Endothelial cell (in vitro differentiated cells): ENCODE results near the gene ALDH4A1. TPM values are rescaled to one million over a fixed set of nuclear protein-coding genes. Genes with fewer than 3 reads are reported as not detected.

Experiments used
- DNase-seq: peaks from one replicate; pipeline ENCODE4 v3.0.0; 2021; ENCODE audit warnings: low spot score
- H3K27ac Mint-ChIP-seq: one replicate; pipeline ENCODE4 v1.8.0; 2021; ENCODE audit warnings: mixed read lengths, inconsistent platforms; ENCODE audit not compliant: unreplicated experiment
- H3K27me3 Mint-ChIP-seq: one replicate; pipeline ENCODE4 v1.8.0; 2021; ENCODE audit warnings: mild to moderate bottlenecking, moderate library complexity, mixed read lengths, inconsistent platforms; ENCODE audit not compliant: unreplicated experiment
- H3K36me3 Mint-ChIP-seq: one replicate; pipeline ENCODE4 v1.8.0; 2021; ENCODE audit warnings: mild to moderate bottlenecking, low read depth, mixed read lengths, inconsistent platforms; ENCODE audit not compliant: unreplicated experiment
- H3K4me1 Mint-ChIP-seq: one replicate; pipeline ENCODE4 v1.8.0; 2021; ENCODE audit warnings: mild to moderate bottlenecking, mixed read lengths, inconsistent platforms; ENCODE audit not compliant: unreplicated experiment
- H3K4me3 Mint-ChIP-seq: one replicate; pipeline ENCODE4 v1.8.0; 2021; ENCODE audit warnings: mild to moderate bottlenecking, mixed read lengths, inconsistent platforms; ENCODE audit not compliant: unreplicated experiment
- H3K9me3 Mint-ChIP-seq: one replicate; pipeline ENCODE4 v1.8.0; 2021; ENCODE audit warnings: mixed read lengths, inconsistent platforms; ENCODE audit not compliant: unreplicated experiment
- CTCF ChIP-seq: fragments of 200-600 bp; sonication (generic); IDR thresholded peaks from one replicate; pipeline ENCODE4 v1.5.0; 2021; ENCODE audit warnings: antibody characterized with exemption; ENCODE audit not compliant: unreplicated experiment
- total RNA-seq: library from RNA; stranded (reverse); fragmentation: NEBNext Ultra II Directional; extraction: Animal tissue kit (Norgen Biotek cat#: 25700); gene quantifications from one replicate; pipeline ENCODE4 v1.2.1, GENCODE V29; 2021; ENCODE audit not compliant: unreplicated experiment

The ALDH4A1 gene
- total RNA-seq, 1 donor from 2014 or later, result 27.8 TPM

- DNase-seq, result no peak
- Mint-ChIP-seq H3K27me3 (peaks cover 3% of the 10 kb centered on the region), H3K4me3 (no peak overlapping the region), H3K27ac (no peak overlapping the region), H3K9me3 (no peaks in the 10 kb centered on the region), H3K36me3 (no peaks in the 10 kb centered on the region), H3K4me1 (peaks cover 17% of the 10 kb centered on the region)
- TF ChIP-seq CTCF, result no peak
These were observed 26.6 kb upstream of the ALDH4A1 start for GRCh38 chr1:18928985-18929384.

- DNase-seq, result no peak
- no peak for TF ChIP-seq CTCF
- no peak overlapping the region for H3K27ac Mint-ChIP-seq
- H3K4me3 Mint-ChIP-seq, result no peak overlapping the region
- peaks cover 22% of the 10 kb centered on the region for H3K4me1 Mint-ChIP-seq
- H3K36me3 Mint-ChIP-seq, result no peaks in the 10 kb centered on the region
- no peaks in the 10 kb centered on the region for H3K9me3 Mint-ChIP-seq
- peaks cover 3% of the 10 kb centered on the region for H3K27me3 Mint-ChIP-seq
These were observed 26.1 kb upstream of the ALDH4A1 start for GRCh38 chr1:18928406-18928805.

- no peak for DNase-seq
- Mint-ChIP-seq H3K27ac (no peak overlapping the region), H3K4me1 (peaks cover 25% of the 10 kb centered on the region), H3K36me3 (no peaks in the 10 kb centered on the region), H3K9me3 (no peaks in the 10 kb centered on the region), H3K4me3 (no peak overlapping the region), H3K27me3 (peaks cover 6% of the 10 kb centered on the region)
- TF ChIP-seq CTCF, result no peak
These were observed 25.4 kb upstream of the ALDH4A1 start for GRCh38 chr1:18927654-18928272.

GRCh38 chr1:18927082-18927653, 24.8 kb upstream of the ALDH4A1 start:
- TF ChIP-seq CTCF, result no peak
- Mint-ChIP-seq H3K4me1 (peaks cover 25% of the 10 kb centered on the region), H3K27ac (peak overlapping the region; percentile 92), H3K27me3 (peaks cover 6% of the 10 kb centered on the region), H3K4me3 (no peak overlapping the region), H3K9me3 (no peaks in the 10 kb centered on the region), H3K36me3 (no peaks in the 10 kb centered on the region)
- no peak for DNase-seq

- peak overlapping the region; percentile 92 for H3K27ac Mint-ChIP-seq
- no peak overlapping the region for H3K4me3 Mint-ChIP-seq
- H3K27me3 Mint-ChIP-seq, result peaks cover 8% of the 10 kb centered on the region
- H3K4me1 Mint-ChIP-seq, result peaks cover 25% of the 10 kb centered on the region
- no peak for TF ChIP-seq CTCF
- H3K9me3 Mint-ChIP-seq, result no peaks in the 10 kb centered on the region
- H3K36me3 Mint-ChIP-seq, result no peaks in the 10 kb centered on the region
- DNase-seq, result peak; percentile 56
These were observed 24.1 kb upstream of the ALDH4A1 start for GRCh38 chr1:18926315-18927081.
